Nephron progenitor cell (in vitro differentiated cells): ENCODE measurements around the gene SH3GLB2.
A peak's percentile ranks its signal among the peaks of the same experiment; 100 is the strongest.

Experiments used
- DNase-seq: peaks from one replicate; pipeline ENCODE4 v3.0.0; 2021
- H3K27ac Mint-ChIP-seq: 2 replicates; pipeline ENCODE4 v1.8.0; 2021; ENCODE audit warnings: mild to moderate bottlenecking, moderate library complexity, mixed read lengths
- H3K27me3 Mint-ChIP-seq: 2 replicates; pipeline ENCODE4 v1.8.0; 2021; ENCODE audit warnings: mild to moderate bottlenecking, low read depth, mixed read lengths; ENCODE audit not compliant: poor library complexity
- H3K36me3 Mint-ChIP-seq: 2 replicates; pipeline ENCODE4 v1.8.0; 2021; ENCODE audit warnings: low read depth, mixed read lengths
- H3K4me1 Mint-ChIP-seq: 2 replicates; pipeline ENCODE4 v1.8.0; 2021; ENCODE audit warnings: mixed read lengths
- H3K4me3 Mint-ChIP-seq: 2 replicates; pipeline ENCODE4 v1.8.0; 2021; ENCODE audit warnings: mild to moderate bottlenecking, moderate library complexity, mixed read lengths
- H3K9me3 Mint-ChIP-seq: 2 replicates; pipeline ENCODE4 v1.8.0; 2021; ENCODE audit warnings: mild to moderate bottlenecking, moderate library complexity, mixed read lengths
- TF ChIP-seq, protein P1 (sequence below): fragments of 200-600 bp; sonication (generic); IDR thresholded peaks from 2 replicates; pipeline ENCODE4 v1.5.0; 2021; ENCODE audit warnings: antibody characterized with exemption

Gene SH3GLB2

GRCh38 chr9:128995791-128996190 is 32.3 kb downstream of the SH3GLB2 start:
- H3K36me3 Mint-ChIP-seq, result peaks cover 82% of the 10 kb centered on the region
- H3K4me1 Mint-ChIP-seq, result no peaks in the 10 kb centered on the region
- no peak overlapping the region for H3K27ac Mint-ChIP-seq
- DNase-seq, result no peak
- H3K27me3 Mint-ChIP-seq, result no peaks in the 10 kb centered on the region
- TF ChIP-seq, protein P1, sequence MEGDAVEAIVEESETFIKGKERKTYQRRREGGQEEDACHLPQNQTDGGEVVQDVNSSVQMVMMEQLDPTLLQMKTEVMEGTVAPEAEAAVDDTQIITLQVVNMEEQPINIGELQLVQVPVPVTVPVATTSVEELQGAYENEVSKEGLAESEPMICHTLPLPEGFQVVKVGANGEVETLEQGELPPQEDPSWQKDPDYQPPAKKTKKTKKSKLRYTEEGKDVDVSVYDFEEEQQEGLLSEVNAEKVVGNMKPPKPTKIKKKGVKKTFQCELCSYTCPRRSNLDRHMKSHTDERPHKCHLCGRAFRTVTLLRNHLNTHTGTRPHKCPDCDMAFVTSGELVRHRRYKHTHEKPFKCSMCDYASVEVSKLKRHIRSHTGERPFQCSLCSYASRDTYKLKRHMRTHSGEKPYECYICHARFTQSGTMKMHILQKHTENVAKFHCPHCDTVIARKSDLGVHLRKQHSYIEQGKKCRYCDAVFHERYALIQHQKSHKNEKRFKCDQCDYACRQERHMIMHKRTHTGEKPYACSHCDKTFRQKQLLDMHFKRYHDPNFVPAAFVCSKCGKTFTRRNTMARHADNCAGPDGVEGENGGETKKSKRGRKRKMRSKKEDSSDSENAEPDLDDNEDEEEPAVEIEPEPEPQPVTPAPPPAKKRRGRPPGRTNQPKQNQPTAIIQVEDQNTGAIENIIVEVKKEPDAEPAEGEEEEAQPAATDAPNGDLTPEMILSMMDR, result no peak
- no peaks in the 10 kb centered on the region for H3K9me3 Mint-ChIP-seq
- no peak overlapping the region for H3K4me3 Mint-ChIP-seq

- no peak overlapping the region for H3K4me3 Mint-ChIP-seq
- TF ChIP-seq, protein P1, result no peak
- H3K9me3 Mint-ChIP-seq, result no peaks in the 10 kb centered on the region
- no peaks in the 10 kb centered on the region for H3K27me3 Mint-ChIP-seq
- no peak for DNase-seq
- peaks cover 66% of the 10 kb centered on the region for H3K36me3 Mint-ChIP-seq
- H3K27ac Mint-ChIP-seq, result no peak overlapping the region
- no peaks in the 10 kb centered on the region for H3K4me1 Mint-ChIP-seq
Measured at GRCh38 chr9:128992995-128993394, 35.1 kb downstream of the SH3GLB2 start.

- H3K27me3 Mint-ChIP-seq, result peaks cover 2% of the 10 kb centered on the region
- no peak overlapping the region for H3K4me3 Mint-ChIP-seq
- DNase-seq, result no peak
- peaks cover 48% of the 10 kb centered on the region for H3K36me3 Mint-ChIP-seq
- no peaks in the 10 kb centered on the region for H3K9me3 Mint-ChIP-seq
- H3K27ac Mint-ChIP-seq, result no peak overlapping the region
- TF ChIP-seq, protein P1, result no peak
- H3K4me1 Mint-ChIP-seq, result no peaks in the 10 kb centered on the region
Measured at GRCh38 chr9:128987805-128988204, 40.3 kb downstream of the SH3GLB2 start.

DNA sequence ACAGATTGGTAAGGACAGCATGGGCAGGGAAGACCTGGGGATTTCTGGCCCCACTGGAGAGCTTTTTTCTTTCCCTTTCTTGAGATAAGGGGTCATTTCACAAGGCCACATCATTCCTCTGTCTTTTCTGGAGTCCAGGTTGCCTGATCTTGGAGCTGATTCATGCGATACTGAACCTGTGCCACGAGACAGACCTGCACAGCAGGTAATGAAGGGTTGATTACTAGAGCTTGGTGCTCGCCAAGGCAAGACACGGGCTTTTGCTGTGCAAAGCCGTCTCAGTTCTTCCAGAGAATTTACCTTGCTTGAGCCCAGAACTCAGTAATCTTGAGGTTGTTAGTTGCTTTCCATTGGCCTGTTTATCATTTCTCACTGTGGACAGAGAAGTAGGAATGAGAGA is 41.5 kb downstream of the SH3GLB2 start:
- Mint-ChIP-seq H3K4me3 (no peak overlapping the region), H3K27ac (peak overlapping the region; percentile 9), H3K9me3 (no peaks in the 10 kb centered on the region), H3K27me3 (peaks cover 2% of the 10 kb centered on the region), H3K36me3 (peaks cover 52% of the 10 kb centered on the region), H3K4me1 (no peaks in the 10 kb centered on the region)
- DNase-seq, result no peak
- TF ChIP-seq, protein P1, result no peak

GRCh38 chr9:128983536-128983935 is 44.6 kb downstream of the SH3GLB2 start:
- peaks cover 2% of the 10 kb centered on the region for H3K27me3 Mint-ChIP-seq
- H3K4me3 Mint-ChIP-seq, result no peak overlapping the region
- no peaks in the 10 kb centered on the region for H3K9me3 Mint-ChIP-seq
- H3K27ac Mint-ChIP-seq, result no peak overlapping the region
- TF ChIP-seq, protein P1, result no peak
- peaks cover 71% of the 10 kb centered on the region for H3K36me3 Mint-ChIP-seq
- H3K4me1 Mint-ChIP-seq, result no peaks in the 10 kb centered on the region
- no peak for DNase-seq

- no peak for DNase-seq
- Mint-ChIP-seq H3K36me3 (peaks cover 77% of the 10 kb centered on the region), H3K4me3 (no peak overlapping the region), H3K27ac (no peak overlapping the region), H3K27me3 (no peaks in the 10 kb centered on the region), H3K4me1 (no peaks in the 10 kb centered on the region), H3K9me3 (no peaks in the 10 kb centered on the region)
- TF ChIP-seq, protein P1, result no peak
Measured at GRCh38 chr9:128979111-128979510, 49.0 kb downstream of the SH3GLB2 start.
